Sigmoid colon (tissue), 7 donors: ENCODE measurements around the gene TENM4. TPM values are rescaled to one million over a fixed set of nuclear protein-coding genes. Genes with fewer than 3 reads are reported as not detected.

Source experiments
- DNase-seq: peaks from one replicate; pipeline ENCODE4 v3.0.0-alpha.2; 2019
- H3K27ac ChIP-seq, 4 donors: fragments of 200-600 bp; sonication (generic); one replicate each; pipeline ENCODE4 v1.5.1; 2016 to 2019; ENCODE audit warnings: mild to moderate bottlenecking in 1 of 4
- H3K27me3 ChIP-seq, 3 donors: fragments of 200-600 bp; sonication (generic); one replicate each; pipeline ENCODE4 v1.5.1; 2019; ENCODE audit warnings: mild to moderate bottlenecking in 1 of 3
- H3K36me3 ChIP-seq, 4 donors: fragments of 200-600 bp; sonication (generic); one replicate each; pipeline ENCODE4 v1.5.1; 2016 to 2019
- H3K4me1 ChIP-seq, 4 donors: fragments of 200-600 bp; sonication (generic); one replicate each; pipeline ENCODE4 v1.5.1; 2017 to 2019
- H3K4me3 ChIP-seq, 4 donors: fragments of 200-600 bp; sonication (generic); one replicate each; pipeline ENCODE4 v1.5.1; 2017 to 2019; ENCODE audit warnings: mild to moderate bottlenecking in 2 of 4, moderate library complexity in 1 of 4
- H3K9me3 ChIP-seq, 4 donors: fragments of 200-600 bp in 3 of 4; sonication (generic) in 3 of 4; one replicate each; pipeline versions ENCODE4 v1.5.1 to v1.6.1; 2013 to 2019
- CTCF ChIP-seq, 4 experiments: fragments of 450-650 bp in 3 of 4; fragments of 200-600 bp in 1 of 4; IDR thresholded peaks; one replicate each; pipeline ENCODE4 v1.5.1; 2016 to 2019; ENCODE audit warnings: antibody characterized with exemption in 4 of 4, mild to moderate bottlenecking in 3 of 4, moderate library complexity in 2 of 4
- EP300 ChIP-seq, 4 donors: sonication (generic); formaldehyde crosslinking; IDR thresholded peaks; one replicate each; pipeline ENCODE4 v1.6.1; 2017; ENCODE audit warnings: antibody characterized with exemption in 4 of 4
- POLR2A ChIP-seq, 2 donors: fragments of 450-650 bp; IDR thresholded peaks; one replicate each; pipeline ENCODE4 v1.6.1; 2016; ENCODE audit warnings: antibody characterized with exemption in 2 of 2, mild to moderate bottlenecking in 2 of 2, moderate library complexity in 2 of 2
- POLR2AphosphoS5 ChIP-seq, 4 donors: sonication (generic); formaldehyde crosslinking; IDR thresholded peaks; one replicate each; pipeline ENCODE4 v1.6.1; 2017; ENCODE audit warnings: antibody characterized with exemption in 4 of 4
- WGBS, 2 donors: extraction: QIAGEN DNeasy Blood & Tissue Kit; methylation state at CpG; one replicate each; pipeline ENCODE4 v1.1.7; 2013; 5-methylcytosine and 5-hydroxymethylcytosine counted together
- intact Hi-C: fragments of 100-400 bp; cut with DNase I; formaldehyde crosslinking; loops from one replicate; pipeline ENCODE4 v1.15.1; 2023
- polyA plus RNA-seq, 3 donors: library from polyadenylated mRNA; stranded (reverse); fragments of 200-250 nt; gene quantifications; one replicate each; pipeline ENCODE4 v1.2.3, GENCODE V29; 2013
- total RNA-seq, 4 donors: library from RNA; depleted of rRNA; stranded (reverse); fragments of >200 nt; gene quantifications; one replicate each; pipeline ENCODE4 v1.1.0, GENCODE V29; 2016
- donor health status: healthy with polysubstance abuse.
- donor health status: Bipolar disorder and iron deficiency.
- donor health status: healthy.

Gene TENM4
- total and polyA plus RNA-seq, 7 donors: 0.23 to 14.6 (median 1.9) TPM; not detected in 1

DNA sequence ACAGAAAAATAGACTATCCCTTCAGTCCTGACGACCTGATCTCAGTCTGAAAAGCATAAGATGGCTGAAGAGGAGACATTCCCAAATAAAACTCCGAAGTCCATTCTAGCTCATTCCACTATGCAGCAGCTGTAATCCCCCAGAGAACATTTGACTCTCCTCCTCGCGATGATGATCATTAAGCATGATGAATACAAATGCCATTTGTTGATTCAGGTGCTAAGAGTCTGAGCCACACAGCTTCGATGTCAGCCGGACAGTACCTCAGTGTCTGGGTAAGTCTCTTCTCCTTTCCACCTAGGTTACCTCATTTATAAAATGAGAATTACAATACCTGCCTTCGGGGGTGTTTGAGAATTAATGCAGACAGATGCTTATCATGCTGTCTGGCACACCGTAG is 94.8 kb downstream of the TENM4 start:
- TF ChIP-seq EP300 (IDR thresholded peaks at IDR 0.05) (no peak), CTCF (IDR thresholded peaks at IDR 0.05) (no peak), POLR2AphosphoS5 (IDR thresholded peaks at IDR 0.05) (no peak), POLR2A (IDR thresholded peaks at IDR 0.05) (no peak)
- WGBS, 2 donors: 70 to 78% methylated on average over 8 of the region's 8 CpGs
- intact Hi-C loops: no loop called here

DNA sequence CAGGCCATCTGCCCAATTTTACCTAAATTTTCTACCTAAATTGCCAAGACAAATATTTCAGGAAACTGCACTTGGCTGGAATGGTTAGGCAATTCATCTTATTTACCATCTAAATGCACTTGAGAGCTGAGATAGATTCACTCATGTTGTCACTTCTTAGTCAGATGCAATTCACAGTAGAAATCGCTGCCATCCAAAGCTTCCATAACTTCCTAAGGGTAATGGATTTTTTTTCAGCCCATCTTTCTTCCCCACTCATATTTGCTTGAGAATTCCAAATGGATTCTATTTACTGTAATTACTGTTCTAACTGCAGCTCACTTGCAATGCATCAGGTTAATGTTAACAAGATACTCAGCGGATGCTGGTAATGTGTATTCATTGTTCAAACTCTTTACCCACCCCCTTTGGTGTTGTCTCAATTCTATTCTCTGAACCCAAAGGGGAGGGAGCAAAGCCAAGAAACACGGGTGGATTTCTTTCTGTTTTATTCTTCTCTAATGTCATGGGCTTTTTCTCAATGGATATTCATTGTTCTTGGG is 96.0 kb downstream of the TENM4 start:
- Histone ChIP-seq H3K4me1 (no peaks in the 10 kb centered on the region), H3K4me3 (no peak overlapping the region), H3K27ac (no peak overlapping the region), H3K9me3 (no peaks in the 10 kb centered on the region), H3K27me3 (no peaks in the 10 kb centered on the region), H3K36me3 (no peaks in the 10 kb centered on the region)
- intact Hi-C loops: no loop called here
- DNase-seq: no peak
- TF ChIP-seq CTCF (IDR thresholded peaks at IDR 0.05) (no peak), POLR2A (IDR thresholded peaks at IDR 0.05) (no peak), EP300 (IDR thresholded peaks at IDR 0.05) (no peak), POLR2AphosphoS5 (IDR thresholded peaks at IDR 0.05) (no peak)
- WGBS, 2 donors: 67 to 71% methylated on average over 3 of the region's 3 CpGs

More for the DNA sequence above, 94.8 kb downstream of the TENM4 start:
- Histone ChIP-seq H3K9me3 (no peaks in the 10 kb centered on the region), H3K4me3 (no peak overlapping the region), H3K27me3 (no peaks in the 10 kb centered on the region), H3K4me1 (no peaks in the 10 kb centered on the region), H3K27ac (no peak overlapping the region), H3K36me3 (no peaks in the 10 kb centered on the region)
- no peak for DNase-seq

DNA sequence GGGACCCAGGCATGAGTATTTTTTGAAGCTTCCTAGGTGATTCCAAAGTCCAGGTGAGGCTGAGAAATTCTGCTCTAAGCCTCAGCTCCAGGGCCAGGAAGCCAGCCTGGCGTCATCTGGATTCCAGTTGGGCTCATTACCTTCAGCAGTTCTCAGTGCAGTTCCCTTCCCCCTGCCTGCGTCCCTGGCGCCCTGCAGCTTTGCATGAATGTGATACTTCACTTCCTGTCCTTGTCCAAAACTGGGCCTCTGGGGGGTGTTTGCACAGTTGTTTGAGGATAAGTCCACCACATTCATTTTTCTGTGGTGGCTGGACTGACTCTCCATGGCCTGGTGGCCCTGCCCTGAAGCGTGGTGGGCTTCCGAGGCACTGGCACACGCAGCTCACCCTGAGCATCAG is 98.1 kb downstream of the TENM4 start:
- no peaks in the 10 kb centered on the region for H3K36me3 ChIP-seq
- intact Hi-C loops: no loop called here
- H3K4me1 ChIP-seq: no peaks in the 10 kb centered on the region
- H3K4me3 ChIP-seq: no peak overlapping the region
- no peak for TF ChIP-seq EP300 (IDR thresholded peaks at IDR 0.05)
- no peak for TF ChIP-seq POLR2A (IDR thresholded peaks at IDR 0.05)
- no peak for TF ChIP-seq CTCF (IDR thresholded peaks at IDR 0.05)
- no peak for TF ChIP-seq POLR2AphosphoS5 (IDR thresholded peaks at IDR 0.05)
- WGBS, 2 donors: 63 to 77% methylated on average over 6 of the region's 6 CpGs
- no peak for DNase-seq
- H3K27ac ChIP-seq: no peak overlapping the region
- H3K27me3 ChIP-seq: no peaks in the 10 kb centered on the region
- no peaks in the 10 kb centered on the region for H3K9me3 ChIP-seq

DNA sequence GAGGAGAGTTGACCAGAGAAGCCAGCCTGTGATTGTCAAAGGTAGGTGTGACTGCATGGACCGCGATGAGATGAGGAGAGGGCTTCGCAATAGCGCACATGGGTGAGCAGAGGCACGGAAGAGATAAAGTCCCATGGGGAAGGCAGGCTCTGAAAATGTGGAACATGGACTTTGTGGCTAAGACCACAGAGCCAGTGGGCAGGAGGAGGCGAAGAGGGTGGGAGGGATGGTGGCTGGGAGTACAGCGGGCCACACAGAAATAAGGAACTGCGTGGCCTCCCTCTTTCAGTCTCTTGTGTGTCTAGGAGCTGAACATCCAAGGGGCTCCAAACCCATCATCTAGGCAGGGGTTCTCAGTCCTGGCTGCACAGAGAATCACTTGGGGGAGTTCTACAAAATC is 98.6 kb downstream of the TENM4 start:
- intact Hi-C loops: no loop called here
- 86 to 93% methylated on average over 8 of the region's 8 CpGs for WGBS, 2 donors
- no peak overlapping the region for H3K4me3 ChIP-seq
- no peak for TF ChIP-seq CTCF (IDR thresholded peaks at IDR 0.05)
- TF ChIP-seq POLR2A (IDR thresholded peaks at IDR 0.05): no peak
- TF ChIP-seq POLR2AphosphoS5 (IDR thresholded peaks at IDR 0.05): no peak
- TF ChIP-seq EP300 (IDR thresholded peaks at IDR 0.05): no peak
- H3K27ac ChIP-seq: no peak overlapping the region
- H3K36me3 ChIP-seq: no peaks in the 10 kb centered on the region
- H3K4me1 ChIP-seq: no peaks in the 10 kb centered on the region
- no peaks in the 10 kb centered on the region for H3K9me3 ChIP-seq
- no peak for DNase-seq
- no peaks in the 10 kb centered on the region for H3K27me3 ChIP-seq

GRCh38 chr11:79340535-79340934 is 100.3 kb downstream of the TENM4 start:
- Histone ChIP-seq H3K27ac (no peak overlapping the region), H3K4me1 (no peaks in the 10 kb centered on the region), H3K4me3 (no peak overlapping the region), H3K36me3 (no peaks in the 10 kb centered on the region), H3K27me3 (no peaks in the 10 kb centered on the region), H3K9me3 (no peaks in the 10 kb centered on the region)
- DNase-seq: no peak
- 73 to 76% methylated on average over 3 of the region's 3 CpGs for WGBS, 2 donors
- TF ChIP-seq POLR2A (IDR thresholded peaks at IDR 0.05) (no peak), EP300 (IDR thresholded peaks at IDR 0.05) (no peak), CTCF (IDR thresholded peaks at IDR 0.05) (no peak), POLR2AphosphoS5 (IDR thresholded peaks at IDR 0.05) (no peak)
- intact Hi-C loops: no loop called here
